HL-60 (cell line): ENCODE measurements around the gene DONSON.
A peak's percentile ranks its signal among the peaks of the same experiment; 100 is the strongest.

ENCODE experiments used
- DNase-seq, 2 experiments: peaks; one replicate each; pipeline ENCODE4 v3.0.0-alpha.2; 2010 to 2020; ENCODE audit warnings: low read depth in 1 of 2, low spot score in 1 of 2
- H3K27ac ChIP-seq: fragments of 250-450 bp; sonication (Bioruptor Pico); replicated peaks from 2 replicates; pipeline ENCODE4 v1.5.1; 2020; ENCODE audit warnings: mild to moderate bottlenecking, moderate library complexity
- H3K27me3 ChIP-seq: fragments of 250-450 bp; sonication (Bioruptor Pico); 2 replicates; pipeline ENCODE4 v1.5.1; 2021; ENCODE audit warnings: mild to moderate bottlenecking, moderate library complexity; ENCODE audit not compliant: insufficient read depth, poor library complexity, severe bottlenecking
- H3K4me3 ChIP-seq: replicated peaks from 2 replicates; pipeline ENCODE4 v1.5.1; 2011; ENCODE audit warnings: mild to moderate bottlenecking, control low read depth, low read length; ENCODE audit not compliant: insufficient read depth
- GABPA ChIP-seq: IDR thresholded peaks from 2 replicates; pipeline ENCODE4 v1.6.1; 2012; ENCODE audit warnings: low read depth
- POLR2AphosphoS5 ChIP-seq: IDR thresholded peaks from 2 replicates; pipeline ENCODE4 v1.6.1; 2012; ENCODE audit warnings: low read depth
- SPI1 ChIP-seq: IDR thresholded peaks from 2 replicates; pipeline ENCODE4 v1.6.1; 2012; ENCODE audit warnings: low read depth, mild to moderate bottlenecking, borderline replicate concordance
- TF ChIP-seq, protein P1 (sequence below): IDR thresholded peaks from 2 replicates; pipeline ENCODE4 v1.6.1; 2012; ENCODE audit warnings: low read depth; ENCODE audit not compliant: insufficient replicate concordance
- TF ChIP-seq, protein P2 (sequence below): IDR thresholded peaks from one replicate; pipeline ENCODE4 v1.5.1; 2011; ENCODE audit warnings: low read length, control low read depth, inconsistent platforms; ENCODE audit not compliant: insufficient read depth

The DONSON gene

DNA sequence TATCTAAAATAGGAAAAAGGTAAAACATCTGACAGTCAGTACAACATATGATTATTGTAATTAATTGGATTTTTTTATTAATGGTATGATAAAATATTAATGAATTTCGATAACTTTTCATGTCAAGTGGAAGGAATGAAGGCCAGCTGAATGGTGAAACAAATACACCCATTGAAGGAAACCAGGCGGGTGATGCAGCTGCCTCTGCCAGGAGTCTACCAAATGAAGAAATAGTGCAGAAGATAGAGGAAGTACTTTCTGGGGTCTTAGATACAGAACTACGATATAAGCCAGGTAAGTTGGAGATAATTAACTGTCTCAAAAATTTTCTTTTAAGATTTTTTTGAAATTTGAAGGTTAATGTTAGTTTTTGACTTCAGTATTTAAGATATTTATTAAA is 42.4 kb downstream of the DONSON start:
- H3K27me3 ChIP-seq: no peaks in the 10 kb centered on the region
- H3K4me3 ChIP-seq: no peak overlapping the region
- TF ChIP-seq, protein P1, sequence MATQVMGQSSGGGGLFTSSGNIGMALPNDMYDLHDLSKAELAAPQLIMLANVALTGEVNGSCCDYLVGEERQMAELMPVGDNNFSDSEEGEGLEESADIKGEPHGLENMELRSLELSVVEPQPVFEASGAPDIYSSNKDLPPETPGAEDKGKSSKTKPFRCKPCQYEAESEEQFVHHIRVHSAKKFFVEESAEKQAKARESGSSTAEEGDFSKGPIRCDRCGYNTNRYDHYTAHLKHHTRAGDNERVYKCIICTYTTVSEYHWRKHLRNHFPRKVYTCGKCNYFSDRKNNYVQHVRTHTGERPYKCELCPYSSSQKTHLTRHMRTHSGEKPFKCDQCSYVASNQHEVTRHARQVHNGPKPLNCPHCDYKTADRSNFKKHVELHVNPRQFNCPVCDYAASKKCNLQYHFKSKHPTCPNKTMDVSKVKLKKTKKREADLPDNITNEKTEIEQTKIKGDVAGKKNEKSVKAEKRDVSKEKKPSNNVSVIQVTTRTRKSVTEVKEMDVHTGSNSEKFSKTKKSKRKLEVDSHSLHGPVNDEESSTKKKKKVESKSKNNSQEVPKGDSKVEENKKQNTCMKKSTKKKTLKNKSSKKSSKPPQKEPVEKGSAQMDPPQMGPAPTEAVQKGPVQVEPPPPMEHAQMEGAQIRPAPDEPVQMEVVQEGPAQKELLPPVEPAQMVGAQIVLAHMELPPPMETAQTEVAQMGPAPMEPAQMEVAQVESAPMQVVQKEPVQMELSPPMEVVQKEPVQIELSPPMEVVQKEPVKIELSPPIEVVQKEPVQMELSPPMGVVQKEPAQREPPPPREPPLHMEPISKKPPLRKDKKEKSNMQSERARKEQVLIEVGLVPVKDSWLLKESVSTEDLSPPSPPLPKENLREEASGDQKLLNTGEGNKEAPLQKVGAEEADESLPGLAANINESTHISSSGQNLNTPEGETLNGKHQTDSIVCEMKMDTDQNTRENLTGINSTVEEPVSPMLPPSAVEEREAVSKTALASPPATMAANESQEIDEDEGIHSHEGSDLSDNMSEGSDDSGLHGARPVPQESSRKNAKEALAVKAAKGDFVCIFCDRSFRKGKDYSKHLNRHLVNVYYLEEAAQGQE: no peak
- TF ChIP-seq, protein P2, sequence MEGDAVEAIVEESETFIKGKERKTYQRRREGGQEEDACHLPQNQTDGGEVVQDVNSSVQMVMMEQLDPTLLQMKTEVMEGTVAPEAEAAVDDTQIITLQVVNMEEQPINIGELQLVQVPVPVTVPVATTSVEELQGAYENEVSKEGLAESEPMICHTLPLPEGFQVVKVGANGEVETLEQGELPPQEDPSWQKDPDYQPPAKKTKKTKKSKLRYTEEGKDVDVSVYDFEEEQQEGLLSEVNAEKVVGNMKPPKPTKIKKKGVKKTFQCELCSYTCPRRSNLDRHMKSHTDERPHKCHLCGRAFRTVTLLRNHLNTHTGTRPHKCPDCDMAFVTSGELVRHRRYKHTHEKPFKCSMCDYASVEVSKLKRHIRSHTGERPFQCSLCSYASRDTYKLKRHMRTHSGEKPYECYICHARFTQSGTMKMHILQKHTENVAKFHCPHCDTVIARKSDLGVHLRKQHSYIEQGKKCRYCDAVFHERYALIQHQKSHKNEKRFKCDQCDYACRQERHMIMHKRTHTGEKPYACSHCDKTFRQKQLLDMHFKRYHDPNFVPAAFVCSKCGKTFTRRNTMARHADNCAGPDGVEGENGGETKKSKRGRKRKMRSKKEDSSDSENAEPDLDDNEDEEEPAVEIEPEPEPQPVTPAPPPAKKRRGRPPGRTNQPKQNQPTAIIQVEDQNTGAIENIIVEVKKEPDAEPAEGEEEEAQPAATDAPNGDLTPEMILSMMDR: no peak
- TF ChIP-seq POLR2AphosphoS5 (no peak), SPI1 (peak; percentile 30; the same call in 1 of the 2 replicates), GABPA (no peak)
- peak in 1 of 2 experiments; percentile 64 for DNase-seq
- peak overlapping the region; percentile 98 for H3K27ac ChIP-seq

DNA sequence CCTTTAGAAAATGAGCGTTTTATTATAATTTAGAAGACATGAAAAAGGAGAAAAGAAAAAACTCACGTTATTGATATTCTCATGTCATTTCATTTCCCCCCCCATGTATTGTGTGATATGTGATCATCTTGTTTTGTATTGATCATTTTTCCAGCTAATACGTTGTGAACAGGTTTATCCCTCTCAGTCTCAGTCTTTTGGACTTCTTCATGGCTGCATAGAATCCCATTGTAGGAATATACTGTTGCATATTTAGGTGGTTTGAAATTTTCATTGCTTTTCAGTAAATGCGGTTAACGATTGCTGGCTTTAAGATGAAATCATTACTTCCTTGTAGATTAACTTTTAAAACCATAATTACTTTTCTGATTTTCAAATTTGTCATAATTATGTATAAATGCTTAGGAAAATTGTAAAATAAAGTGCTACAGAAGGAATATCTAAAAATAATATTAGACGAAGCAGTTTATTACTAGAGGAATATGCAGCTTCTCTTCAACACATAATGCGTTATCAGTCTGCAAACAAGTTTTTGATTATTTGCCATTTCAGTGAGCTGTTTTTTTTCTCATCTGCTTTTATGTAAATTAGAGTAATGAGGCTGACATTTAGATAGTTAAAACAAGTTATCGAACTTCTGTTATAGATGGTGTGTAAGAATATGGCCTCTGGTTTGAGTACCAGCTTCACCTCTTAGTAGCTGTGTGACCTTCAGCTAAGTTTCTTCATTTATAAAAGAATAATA is 43.9 kb downstream of the DONSON start:
- Histone ChIP-seq H3K27me3 (no peaks in the 10 kb centered on the region), H3K27ac (peak overlapping the region; percentile 98), H3K4me3 (peak overlapping the region; percentile 72)
- DNase-seq: no peak
- TF ChIP-seq POLR2AphosphoS5 (no peak), GABPA (no peak), SPI1 (no peak)
- TF ChIP-seq, protein P2: no peak
- TF ChIP-seq, protein P1: no peak

DNA sequence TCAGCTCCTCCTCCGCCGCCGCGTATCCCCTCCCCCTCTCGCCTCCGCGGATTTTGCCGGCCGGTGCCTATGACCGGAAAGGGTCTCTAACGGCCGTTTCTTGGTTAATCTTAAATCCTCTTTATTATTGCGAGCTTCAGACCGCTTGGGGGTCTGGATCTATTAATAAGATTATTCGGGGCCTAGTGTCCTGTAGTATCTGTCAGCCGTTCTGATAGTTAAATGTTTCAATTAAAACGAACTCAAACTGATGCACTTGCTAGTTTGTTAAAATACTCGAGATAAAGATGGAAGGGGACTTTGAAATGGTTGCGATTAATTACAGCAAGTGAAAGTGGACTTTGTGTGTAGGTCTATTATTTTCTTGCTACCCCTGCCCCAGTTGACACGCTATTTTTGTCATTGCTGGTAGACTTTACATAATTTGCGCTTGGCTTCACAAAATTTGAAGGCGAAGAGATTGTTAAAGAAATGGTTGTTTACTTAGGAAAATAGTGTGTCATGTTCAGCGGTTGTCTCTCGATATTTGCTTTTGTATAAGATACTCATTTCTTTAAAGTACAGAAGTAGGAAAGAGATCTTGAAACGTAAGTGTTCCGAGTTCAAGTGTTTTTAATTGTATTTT is 44.9 kb downstream of the DONSON start:
- peak overlapping the region; percentile 72 for H3K4me3 ChIP-seq
- peak in 1 of 2 experiments; percentile 66 for DNase-seq
- no peaks in the 10 kb centered on the region for H3K27me3 ChIP-seq
- TF ChIP-seq POLR2AphosphoS5: no peak
- TF ChIP-seq, protein P1: no peak
- no peak for TF ChIP-seq SPI1
- TF ChIP-seq GABPA: no peak
- TF ChIP-seq, protein P2: no peak
- peak overlapping the region; percentile 98 for H3K27ac ChIP-seq
